NCI-H2081 (cell line): ENCODE results near the gene DEPP1.
A peak's percentile ranks its signal among the peaks of the same experiment; 100 is the strongest.
"Not testable (repeated sequence)": the region's sequence is repeated elsewhere in the genome, so short reads cannot be mapped to it uniquely, and the experiment has no call there.

Source experiments
- DNase-seq, 2 experiments: peaks; one replicate each; lab custom pipeline; 2025; lab: John Stamatoyannopoulos, UW

The DEPP1 gene, protein sequence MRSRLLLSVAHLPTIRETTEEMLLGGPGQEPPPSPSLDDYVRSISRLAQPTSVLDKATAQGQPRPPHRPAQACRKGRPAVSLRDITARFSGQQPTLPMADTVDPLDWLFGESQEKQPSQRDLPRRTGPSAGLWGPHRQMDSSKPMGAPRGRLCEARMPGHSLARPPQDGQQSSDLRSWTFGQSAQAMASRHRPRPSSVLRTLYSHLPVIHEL

DNA sequence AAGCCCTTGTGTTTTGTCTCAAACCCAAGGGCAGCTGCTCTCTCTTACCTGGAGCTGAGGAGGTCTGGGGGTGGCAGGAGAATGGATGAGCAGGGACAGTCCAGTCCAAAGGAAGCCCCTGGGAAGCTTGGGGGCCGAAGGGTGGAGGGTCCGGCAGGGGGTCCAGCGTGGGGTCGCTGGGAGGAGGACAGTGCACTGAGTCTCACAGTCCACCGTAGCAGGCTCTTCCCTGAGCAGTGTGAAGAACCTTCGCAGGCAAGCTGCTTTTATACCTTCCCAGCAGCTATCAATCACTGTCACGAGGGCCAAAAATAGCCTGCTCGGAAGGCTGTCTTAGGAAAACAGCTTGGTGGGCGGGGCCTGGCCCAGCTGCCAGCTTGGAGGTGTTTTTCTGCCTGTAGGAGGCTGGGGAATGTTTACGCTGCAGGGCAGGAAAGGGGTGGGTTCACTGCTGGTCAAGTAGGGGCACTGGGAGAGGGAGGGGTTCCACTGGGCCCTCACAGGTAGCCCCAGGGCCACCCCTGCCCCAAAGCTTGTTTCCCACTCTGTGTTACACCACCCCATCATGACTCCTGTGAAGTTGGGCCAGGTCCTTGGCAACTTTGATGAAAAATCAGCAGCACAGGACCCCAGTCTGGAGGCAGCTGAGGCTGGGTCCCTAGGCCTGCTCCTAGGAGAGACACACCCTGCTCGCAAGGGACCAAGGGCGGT, at the start of gene DEPP1:
Gene DEPP1 (minus strand): TSS at position 240 of the 711 bp plus-strand sequence. CDS start 779 bp downstream, outside the sequence.
- DNase-seq = peak; percentile 60 to 61

DNA sequence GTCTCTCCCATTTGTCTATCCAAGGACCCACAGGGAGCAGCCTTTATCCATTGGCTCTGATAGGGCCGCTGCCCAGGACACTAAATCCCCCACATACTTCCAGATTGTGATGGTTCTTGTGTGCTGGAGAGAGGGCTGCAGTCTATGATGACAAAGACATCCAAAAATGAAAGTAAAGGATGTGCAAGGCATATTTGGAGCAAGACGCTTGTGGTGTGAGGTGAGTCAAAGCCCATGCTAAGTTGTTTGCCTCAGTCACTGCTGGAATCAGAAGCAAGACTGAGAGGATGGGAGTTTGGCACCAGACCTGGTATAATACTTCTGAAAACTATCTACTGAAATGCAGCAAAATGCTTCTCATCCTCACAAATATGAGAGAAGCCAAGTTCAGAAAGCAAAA, 44.8 kb upstream of the DEPP1 start:
- DNase-seq = no peak

DNA sequence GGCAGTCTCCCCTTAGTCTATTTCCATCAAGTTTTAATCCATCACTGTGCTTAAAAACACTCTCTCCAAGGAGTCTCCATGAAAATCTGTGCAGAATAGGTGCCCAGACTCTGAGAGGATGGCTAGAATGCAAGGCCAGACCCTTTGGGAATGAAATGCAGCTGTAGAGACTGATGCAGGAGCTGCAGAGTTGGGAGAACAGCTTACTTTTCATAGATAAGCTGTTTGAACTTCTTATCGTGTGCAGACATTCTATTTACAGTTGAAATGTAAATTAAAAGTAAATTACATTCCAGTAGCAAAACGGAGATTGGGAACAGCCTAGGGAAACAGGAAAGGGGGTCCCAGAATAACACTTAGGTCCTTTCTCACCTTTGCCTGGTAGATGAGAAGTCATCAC, 37.0 kb upstream of the DEPP1 start:
- DNase-seq = no peak

DNA sequence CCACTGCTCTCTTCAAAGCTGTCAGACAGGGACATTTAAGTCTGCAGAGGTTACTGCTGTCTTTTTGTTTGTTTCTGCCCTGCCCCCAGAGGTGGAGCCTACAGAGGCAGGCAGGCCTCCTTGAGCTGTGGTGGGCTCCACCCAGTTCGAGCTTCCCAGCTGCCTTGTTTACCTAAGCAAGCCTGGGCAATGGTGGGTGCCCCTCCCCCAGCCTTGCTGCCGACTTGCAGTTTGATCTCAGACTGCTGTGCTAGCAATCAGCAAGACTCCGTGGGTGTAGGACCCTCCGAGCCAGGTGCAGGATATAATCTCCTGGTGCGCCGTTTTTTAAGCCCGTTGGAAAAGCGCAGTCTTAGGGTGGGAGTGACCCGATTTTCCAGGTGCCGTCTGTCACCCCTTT, 35.9 kb upstream of the DEPP1 start:
- not testable (repeated sequence) for DNase-seq

DNA sequence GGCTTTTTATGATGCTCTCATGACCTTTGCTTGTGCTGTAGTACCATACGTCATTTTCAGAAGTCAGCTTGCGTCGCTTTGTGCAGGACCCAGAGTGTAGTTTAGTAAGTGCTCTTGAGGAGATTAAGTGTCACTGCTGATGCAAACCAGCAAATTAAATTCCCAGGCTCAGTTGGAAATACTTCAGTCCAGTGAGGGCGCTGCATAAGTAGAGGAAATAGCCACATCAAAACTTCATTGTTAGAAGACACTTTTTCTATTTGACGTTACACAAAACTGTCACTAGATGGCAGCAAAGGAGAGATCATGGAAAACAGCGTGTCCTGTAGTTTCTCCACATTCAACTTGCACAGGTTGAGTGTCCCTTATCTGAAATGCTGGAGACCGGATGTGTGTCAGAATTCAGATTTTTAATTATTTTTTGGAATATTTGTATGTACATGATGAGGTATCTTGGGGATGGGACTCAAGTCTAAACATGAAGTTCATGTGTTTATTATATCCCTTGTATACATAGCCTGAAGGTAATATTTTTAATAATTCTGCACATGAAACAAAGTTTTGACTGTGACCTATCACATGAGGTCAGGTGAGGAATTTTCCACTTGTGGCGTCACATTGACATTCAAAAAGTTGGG, 30.0 kb upstream of the DEPP1 start:
- peak; percentile 33 to 51 for DNase-seq

DNA sequence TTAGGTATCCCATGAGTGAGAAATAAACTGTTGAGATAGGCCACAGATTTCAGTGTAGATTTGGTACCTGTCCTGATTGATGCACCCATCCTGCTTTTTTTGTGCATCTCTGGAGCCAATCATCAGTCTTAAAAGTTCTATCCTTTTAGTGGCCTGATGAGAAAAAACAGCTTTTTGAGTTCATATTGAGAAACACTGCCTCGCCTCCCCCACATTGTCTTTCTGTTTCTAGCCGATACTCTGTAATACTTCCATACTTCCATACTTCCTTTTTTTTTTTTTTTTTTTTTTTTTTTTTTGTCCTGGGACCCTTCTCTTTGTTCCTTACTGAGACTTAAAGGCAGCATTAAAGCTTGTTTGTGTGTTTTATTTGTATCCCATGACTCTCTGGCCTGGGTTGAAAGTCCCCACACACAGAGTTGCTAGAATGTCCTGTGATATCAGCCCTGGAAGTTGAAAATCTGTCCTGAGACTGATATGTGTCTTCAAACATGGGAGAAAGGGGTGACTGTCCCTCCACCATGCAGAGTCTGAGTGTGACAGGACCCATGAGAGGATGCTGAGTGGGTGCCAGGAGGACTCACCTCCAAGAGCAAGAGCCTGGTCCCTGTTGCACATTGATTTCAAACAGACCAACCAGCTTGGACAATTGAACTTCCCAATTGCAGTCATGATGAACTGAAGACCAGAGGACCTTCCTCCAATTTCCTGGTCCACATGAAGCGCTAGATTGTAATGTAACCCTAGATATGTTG, 27.8 kb upstream of the DEPP1 start:
- DNase-seq = no peak

DNA sequence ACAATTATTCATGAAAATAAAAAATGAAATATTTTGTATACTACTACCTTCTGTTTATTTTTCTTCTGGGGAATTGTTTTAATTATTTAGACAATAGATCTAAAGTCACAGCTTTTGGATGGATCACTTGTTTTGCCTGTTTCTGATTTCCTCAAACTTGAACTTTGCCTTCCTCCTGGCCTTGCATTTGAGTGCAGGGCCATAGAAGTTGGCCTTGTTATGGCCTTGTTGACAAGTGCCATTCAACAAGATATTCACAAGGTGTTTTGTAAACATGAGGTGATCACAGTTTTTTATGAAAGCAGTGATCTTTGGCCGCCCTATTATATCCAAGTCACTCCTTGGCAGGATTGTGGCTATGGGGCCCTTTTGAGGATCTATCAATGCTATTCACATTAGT, 26.7 kb upstream of the DEPP1 start:
- DNase-seq = no peak

DNA sequence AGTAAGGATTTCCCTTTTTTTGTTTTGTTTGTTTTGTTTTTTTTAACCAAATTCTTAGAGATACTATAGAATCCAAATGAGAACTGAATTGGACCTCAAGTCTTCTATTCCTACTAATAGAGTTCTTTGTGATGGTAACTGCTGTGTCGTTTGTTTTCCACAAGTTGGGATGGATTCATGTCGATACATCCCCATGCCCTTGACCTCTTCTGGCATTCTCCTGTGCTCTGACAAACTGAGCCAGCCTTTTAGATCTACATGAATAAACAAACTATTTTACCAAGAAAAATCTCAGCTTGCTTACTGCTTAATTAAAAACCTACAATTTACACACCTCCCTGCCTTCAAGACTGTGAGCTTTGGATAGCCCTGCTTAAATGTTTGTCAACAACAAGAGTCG, 26.1 kb upstream of the DEPP1 start:
- DNase-seq = no peak

DNA sequence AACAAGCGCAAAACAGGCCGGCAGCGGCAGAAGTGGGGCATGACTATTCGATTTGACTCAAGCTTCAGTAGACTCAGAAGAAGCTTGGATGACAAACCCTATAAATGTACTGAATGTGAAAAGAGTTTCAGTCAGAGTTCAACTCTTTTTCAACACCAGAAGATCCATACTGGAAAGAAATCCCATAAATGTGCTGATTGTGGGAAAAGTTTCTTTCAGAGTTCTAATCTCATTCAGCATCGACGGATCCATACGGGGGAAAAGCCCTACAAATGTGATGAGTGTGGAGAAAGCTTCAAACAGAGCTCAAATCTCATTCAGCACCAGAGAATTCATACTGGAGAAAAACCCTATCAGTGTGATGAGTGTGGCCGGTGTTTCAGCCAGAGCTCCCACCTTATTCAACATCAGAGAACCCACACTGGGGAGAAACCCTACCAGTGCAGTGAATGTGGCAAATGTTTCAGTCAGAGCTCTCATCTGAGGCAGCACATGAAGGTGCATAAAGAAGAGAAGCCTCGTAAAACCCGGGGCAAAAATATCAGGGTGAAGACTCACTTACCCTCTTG, 24.9 kb upstream of the DEPP1 start:
- no peak for DNase-seq

DNA sequence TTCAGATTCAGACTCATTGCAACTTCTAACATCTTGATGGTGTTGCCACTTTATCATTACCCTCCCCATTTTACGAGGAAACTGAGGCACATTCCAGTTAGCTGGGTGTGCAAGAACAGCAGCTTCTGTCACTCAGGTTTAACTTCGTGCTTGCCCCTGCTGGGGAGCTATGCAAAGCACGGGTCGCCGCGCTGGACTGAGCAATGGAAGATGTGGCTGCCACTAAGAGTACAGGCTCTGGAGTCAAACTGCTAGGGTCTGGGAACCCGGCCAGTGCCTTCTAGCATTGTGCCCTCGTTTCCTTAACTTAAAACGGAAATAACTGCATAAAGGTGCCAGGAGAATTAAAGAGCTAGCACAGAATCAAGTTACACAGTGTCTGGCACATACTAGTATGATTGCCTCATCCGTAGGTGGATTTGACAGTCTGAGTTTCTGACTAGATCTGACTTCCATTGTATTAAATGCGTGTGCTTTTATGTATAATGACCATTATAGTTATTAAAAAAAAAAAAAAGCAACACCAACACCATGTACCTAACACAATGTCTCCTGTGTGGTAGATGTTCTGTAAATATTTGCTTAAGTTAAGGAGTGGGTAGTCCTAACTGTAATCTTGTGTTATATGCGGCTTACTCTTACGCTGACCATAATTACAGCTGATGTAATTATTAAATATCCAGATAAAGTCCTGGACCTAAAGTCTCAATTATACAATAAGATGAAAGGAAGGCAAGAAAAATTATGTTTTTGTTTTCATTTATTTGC, 23.0 kb upstream of the DEPP1 start:
- peak; percentile 12 to 15 for DNase-seq

DNA sequence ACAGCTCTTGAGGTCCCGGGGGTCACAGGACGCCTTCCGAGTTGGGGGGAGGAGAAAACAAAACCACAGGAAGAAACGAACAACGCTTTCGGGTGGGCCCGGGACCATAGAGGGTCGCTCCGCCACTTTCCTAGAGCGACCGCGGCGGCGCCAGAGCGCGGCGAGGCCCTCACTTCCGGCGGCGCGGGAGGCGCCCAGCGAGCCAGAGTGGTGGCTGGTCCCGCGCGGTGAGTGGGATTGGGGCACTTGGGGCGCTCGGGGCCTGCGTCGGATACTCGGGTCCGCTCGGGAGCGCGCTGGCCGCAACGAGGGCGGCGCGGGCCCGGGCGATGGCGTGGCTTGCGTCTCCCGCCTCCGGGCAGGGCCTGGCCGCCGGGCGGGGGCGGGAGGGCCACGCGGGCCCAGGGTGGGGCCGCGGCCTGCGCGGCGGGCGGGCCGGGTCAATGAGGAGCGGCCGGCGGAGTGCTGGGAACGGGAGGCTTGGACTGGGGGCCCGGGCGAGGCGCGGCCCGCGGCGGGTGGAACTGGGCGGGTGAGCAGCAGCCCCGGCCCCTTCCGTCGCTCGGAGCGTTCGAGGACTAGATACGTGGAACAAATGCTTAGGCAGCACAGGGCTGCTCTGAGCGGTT, 22.3 kb upstream of the DEPP1 start, which contains the start of gene ZNF22:
Gene ZNF22 (plus strand): TSS at position 172 of the 629 bp plus-strand sequence. CDS start 2,446 bp downstream, outside the sequence.
- no peak for DNase-seq

DNA sequence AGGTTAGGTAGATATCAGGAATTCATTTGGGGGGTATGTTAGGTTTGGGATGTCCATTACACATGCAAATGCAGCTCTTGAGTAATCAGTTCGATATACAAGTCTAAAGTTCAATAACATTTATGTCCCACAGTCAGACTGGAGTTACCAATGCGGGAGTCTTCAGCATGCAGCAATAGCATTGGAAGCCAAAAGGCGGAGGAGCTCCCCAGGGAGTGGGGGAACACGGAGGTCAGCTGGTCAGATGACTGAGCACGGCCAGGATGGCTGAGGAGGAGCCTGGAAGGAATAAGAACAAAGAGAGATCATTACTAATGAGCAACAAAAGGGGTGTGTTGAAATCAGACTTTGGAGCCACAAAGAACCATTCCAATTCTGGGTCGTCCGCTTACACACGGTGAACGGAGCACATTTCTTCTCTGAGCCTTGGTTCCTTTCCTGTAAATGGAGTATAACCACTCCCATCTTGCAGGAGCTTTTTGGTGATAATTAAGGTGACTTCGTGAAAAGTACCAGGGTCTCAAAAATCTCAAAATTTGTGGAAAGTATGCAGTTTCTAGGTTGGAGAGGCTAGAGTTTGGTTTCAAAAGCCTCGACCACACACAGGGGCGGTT, 21.6 kb upstream of the DEPP1 start:
- DNase-seq = no peak

DNA sequence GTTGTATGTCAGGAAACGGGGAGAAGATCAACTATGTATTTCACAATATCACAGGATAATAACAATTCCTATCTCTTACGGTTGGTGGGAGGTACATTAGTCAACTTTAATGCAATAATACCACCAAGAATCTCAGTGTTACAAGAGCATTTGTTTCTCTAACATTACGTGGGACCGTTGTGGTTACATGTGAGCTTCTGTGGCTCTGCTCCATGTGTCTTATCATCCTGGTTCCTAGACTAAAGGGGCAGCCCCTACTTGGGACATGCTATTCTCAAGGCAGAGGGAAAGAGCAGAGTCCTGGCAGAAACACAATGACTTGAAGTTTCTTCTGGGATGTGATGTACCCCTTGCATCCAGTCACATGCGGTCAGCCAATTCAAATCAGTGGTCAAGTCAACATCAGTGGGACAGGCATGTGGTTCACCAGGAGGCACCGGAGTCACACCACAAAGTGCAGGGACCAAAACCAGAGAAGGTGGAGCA, 19.6 kb upstream of the DEPP1 start:
- no peak for DNase-seq

DNA sequence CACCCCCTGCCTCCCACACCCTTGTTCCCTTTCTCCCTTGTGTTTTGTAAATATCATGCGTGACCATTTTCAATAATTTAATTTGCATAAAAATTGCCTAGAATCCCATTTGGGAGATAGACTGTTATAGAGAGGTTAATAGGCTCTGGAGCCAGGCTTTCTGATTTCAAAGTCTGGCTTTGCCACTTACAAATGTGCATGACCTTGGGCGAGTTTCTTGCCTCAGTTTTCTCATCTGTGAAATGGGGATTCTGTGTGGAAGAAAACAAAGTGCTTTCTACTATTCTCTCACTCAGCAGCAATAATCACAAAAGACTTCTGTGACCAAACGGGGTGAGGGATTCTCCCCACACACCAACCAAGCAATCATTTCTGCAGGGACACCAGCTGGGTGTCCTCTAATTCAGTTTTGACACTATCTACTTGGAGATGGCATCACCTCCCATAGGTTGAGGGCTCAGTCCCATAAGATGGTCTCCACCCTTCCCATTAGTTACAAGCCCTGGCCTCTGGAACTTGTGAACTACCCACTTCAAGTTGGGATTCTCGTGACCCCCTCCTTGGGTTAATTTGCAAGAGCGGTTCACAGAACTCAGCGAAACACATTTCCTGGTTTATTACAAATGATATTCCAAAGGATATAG, 18.6 kb upstream of the DEPP1 start:
- no peak for DNase-seq

DNA sequence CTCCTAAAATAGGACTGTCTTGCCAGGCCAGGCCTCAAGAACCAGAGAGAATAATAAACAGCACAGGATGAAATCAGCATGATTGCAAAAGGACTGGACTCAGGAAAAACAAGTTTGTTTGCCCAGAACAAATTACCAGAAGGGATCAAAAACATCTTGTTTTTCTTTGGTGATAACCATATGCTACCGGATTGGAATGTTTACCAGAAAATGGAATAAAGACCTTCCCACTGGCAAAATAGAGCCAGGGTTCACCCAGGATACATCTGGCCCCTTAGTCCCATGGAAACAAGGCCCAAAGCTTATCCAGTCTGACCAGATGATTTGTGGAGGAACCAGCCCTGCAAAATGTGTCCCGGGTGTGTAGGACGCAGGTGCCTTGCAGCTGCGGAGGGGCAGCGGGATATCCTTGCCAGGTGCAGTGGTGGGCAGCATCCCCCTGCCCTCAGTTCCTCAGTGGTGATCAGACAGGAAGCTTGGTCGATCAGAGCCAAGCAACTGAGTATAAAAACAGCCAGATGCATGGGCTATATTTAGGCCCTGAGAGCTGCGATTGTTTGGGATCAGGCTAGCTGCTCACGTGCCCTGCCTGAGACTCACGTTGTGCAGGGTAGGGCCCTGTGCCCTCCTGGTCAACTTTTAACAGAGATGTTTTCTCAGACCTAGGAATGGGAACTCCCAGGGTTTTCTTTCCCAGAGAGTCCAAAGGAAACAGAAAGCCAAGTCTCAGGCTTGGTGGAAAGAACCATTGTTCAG, 17.5 kb upstream of the DEPP1 start:
- no peak for DNase-seq

DNA sequence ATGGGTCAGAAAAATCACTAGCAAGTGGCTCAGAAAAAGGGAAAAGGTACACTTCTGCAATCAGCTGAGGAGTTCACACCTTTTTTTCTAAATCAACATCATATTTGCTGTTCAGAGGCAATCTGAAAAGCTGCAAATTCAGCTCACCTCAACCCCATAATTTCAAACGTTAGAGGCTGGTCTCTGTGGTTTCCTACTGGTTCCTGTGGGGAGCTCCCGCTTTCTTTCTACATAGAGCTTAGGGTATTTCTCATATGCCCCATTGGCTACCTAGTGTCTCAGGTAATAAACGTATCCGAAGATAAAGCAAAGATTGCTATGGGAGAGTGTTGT, 16.9 kb upstream of the DEPP1 start:
- no peak for DNase-seq

DNA sequence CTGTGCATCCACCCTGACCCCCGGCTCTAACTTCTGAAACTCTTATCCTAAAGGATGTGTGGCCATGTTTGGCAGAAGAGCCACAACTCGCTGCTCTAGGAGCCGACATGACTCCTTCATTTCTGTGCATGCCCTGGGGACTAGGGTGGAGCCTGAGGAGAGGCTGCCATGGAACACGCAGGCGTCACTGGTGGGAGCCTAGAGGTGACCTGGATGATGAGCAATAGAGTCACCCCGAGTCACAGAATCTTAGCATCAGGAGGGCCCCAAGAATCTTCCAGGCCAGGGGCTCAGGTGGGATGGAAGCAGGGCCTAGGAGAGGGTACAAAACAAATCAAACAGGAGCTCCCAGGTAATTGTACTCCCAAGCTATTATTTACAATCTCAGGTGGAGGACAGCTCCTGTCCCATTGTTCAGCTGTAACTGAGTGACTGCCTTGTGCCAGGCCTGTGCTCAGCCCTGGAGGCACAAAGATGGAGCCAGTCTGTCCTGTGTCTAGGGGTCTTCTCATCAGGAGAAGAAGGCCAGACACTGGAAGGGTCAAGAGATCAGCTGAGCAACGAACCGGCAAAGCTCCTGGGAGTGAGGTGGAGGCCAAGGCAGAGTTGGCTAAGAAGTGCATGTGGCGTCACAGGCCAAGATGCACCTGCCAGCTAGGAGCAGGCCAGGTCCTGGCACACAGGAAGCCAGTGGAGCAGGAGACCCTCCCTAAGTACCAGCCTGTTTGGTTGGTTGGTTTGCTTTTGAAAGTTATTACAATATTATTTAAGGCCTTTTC, 16.3 kb upstream of the DEPP1 start:
- no peak for DNase-seq
